22Rv1 (cell line): Measurements from ENCODE around the gene CCDC180.

ENCODE experiments used
- CTCF ChIP-seq: fragments of 450-650 bp; IDR thresholded peaks from 2 replicates; pipeline ENCODE4 v1.5.1; 2017; ENCODE audit warnings: mild to moderate bottlenecking
- ZFX ChIP-seq: fragments of 450-650 bp; IDR thresholded peaks from 2 replicates; pipeline ENCODE4 v1.6.1; 2017; ENCODE audit warnings: antibody characterized with exemption, borderline replicate concordance

- TF ChIP-seq CTCF (no peak), ZFX (no peak)
Measured at GRCh38 chr9:97301974-97302373, 5.5 kb upstream of the CCDC180 start.
